ENCODE data around the gene MRGPRF. TPM values are rescaled to one million over a fixed set of nuclear protein-coding genes. Genes with fewer than 3 reads are reported as not detected.

Gene MRGPRF
- total and polyA plus RNA-seq, 2 of the 8 experiments (the other 6 are each of a cell fraction or from before 2014, with no cell fraction given), result 7.5 to 11.0 TPM

GRCh38 chr11:69002570-69003231, 10.3 kb downstream of the MRGPRF start (continued):
- no peak for TF ChIP-seq CHD7 (IDR thresholded peaks at IDR 0.05; ENCODE audit: insufficient replicate concordance, low read length)
- TF ChIP-seq CHD1 (IDR thresholded peaks at IDR 0.05; ENCODE audit: low read depth, low read length), result no peak
- TF ChIP-seq ATF3 (IDR thresholded peaks at IDR 0.05; ENCODE audit: insufficient read depth, low read depth, low read length), result no peak
- TF ChIP-seq MAX (IDR thresholded peaks at IDR 0.05), result no peak
- TF ChIP-seq JUN (IDR thresholded peaks at IDR 0.05; ENCODE audit: low read depth, low read length), result no peak
- TF ChIP-seq SIRT6 (IDR thresholded peaks at IDR 0.05; ENCODE audit: low read length), result no peak
- no peak for TF ChIP-seq POLR2A (IDR thresholded peaks at IDR 0.05; ENCODE audit: control extremely low read depth in 1 of 2, low read depth in 2 of 2, low read length in 2 of 2)
- TF ChIP-seq EGR1 (IDR thresholded peaks at IDR 0.05; ENCODE audit: borderline replicate concordance, low read depth, low read length), result no peak
- TF ChIP-seq CREB1 (IDR thresholded peaks at IDR 0.05), result no peak
- TF ChIP-seq KDM1A (IDR thresholded peaks at IDR 0.05; ENCODE audit: borderline replicate concordance, low read length), result no peak
- TF ChIP-seq TAF1 (IDR thresholded peaks at IDR 0.05; ENCODE audit: low read depth, low read length), result no peak

Data from H1 (cell line).